Forelimb muscle (tissue), 1 donor: ENCODE measurements around the gene RAET1L. TPM values are rescaled to one million over a fixed set of nuclear protein-coding genes. Genes with fewer than 3 reads are reported as not detected.
A peak's percentile ranks its signal among the peaks of the same experiment; 100 is the strongest.
"Not testable (repeated sequence)": the region's sequence is repeated elsewhere in the genome, so short reads cannot be mapped to it uniquely, and the experiment has no call there.

ENCODE experiments used
- DNase-seq: peaks from one replicate; pipeline ENCODE4 v3.0.0-alpha.2; 2013; ENCODE audit warnings: low read depth
- polyA plus RNA-seq: library from polyadenylated mRNA; unstranded; fragments of 120-200 nt; gene quantifications from one replicate; pipeline ENCODE4 v1.2.1, GENCODE V29; 2013; ENCODE audit not compliant: insufficient read length

Gene RAET1L
- not detected for polyA plus RNA-seq

GRCh38 chr6:150025201-150025917 is at the start of gene RAET1L:
TSS of gene RAET1L (minus strand) at chr6:150025532. CDS start at chr6:150025471, 61 bp downstream.
- no peak for DNase-seq

- no peak for DNase-seq
Observed at GRCh38 chr6:150075034-150075421, 49.7 kb upstream of the RAET1L start.

DNA sequence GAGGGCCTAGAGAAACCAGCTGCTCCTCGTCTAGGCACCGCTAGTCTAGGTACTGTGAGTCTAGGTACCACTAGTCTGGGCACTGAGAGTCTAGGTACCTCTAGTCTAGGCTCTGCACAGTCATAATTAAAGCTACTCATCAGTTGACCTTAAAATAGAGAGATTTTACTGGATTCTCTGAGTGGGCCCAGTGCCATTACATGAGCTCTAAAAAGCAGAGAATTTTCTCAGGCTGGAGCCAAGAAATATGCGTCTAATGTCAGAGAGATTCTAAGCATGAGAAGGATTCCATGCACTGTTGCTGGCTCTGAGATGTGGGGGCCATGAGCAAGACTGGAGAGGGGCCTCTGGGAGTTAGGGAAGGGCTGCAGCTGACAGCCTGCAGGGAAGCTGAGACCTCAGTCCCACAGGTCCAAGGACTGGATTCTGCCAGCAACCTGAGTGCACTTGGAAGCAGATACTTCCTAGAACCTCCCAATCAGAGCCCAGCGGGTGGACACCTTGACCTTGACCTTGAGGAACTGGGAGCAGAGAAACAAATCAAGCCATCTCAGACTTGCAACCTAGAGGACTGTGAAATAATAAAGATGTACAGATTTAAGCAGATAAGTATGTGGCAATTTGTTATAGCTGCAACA is 49.2 kb upstream of the RAET1L start:
- not testable (repeated sequence) for DNase-seq

- DNase-seq, result no peak
Observed at GRCh38 chr6:150072201-150072600, 46.9 kb upstream of the RAET1L start.

DNA sequence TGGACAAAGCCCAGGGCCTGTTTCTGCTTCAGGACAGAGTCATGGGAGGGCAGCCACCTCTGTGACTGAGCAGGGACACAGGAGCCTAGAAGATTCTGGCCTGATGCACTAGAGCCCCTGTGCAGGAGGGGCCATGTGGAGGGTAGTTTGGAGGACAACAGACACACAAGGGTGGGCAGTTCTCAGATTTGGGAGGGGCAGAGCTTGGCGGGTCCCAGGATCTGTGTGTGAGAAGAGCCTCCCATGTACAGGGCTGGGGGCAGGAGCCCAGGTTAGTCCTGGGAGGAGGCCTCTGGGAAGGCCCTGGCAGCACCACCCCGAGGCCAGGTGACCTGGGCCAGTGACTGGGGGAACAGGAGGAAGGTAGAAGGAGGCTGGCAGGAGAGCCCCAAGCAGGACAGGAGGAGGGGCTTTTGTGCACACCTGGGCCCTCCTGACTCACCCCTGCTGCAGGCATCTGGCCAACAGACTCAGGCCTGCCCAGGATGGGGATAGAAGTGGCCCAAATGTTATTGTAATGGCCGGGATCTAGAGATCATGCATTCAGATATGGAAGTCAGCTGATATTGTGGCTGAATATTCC is 45.0 kb upstream of the RAET1L start:
- no peak for DNase-seq

DNA sequence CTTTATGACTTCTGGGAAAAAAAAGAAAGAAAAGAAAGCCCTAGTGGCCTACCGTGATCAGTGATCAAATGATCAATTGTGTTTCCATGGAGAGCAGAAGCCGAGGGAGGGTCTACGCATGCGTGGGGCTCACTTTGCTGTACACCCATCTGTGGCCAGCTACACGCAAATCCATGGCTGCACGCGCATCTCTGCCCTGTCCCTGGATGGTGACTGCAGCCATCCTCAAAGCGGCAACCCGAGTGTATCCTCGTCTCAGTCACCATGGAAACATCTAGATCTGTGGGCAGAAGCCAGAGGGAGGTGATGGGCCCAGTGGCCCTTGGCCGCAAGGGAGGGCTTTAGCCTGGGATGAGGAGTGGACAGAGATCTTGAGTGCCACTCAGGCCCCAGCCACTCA is 44.4 kb upstream of the RAET1L start:
- no peak for DNase-seq

DNA sequence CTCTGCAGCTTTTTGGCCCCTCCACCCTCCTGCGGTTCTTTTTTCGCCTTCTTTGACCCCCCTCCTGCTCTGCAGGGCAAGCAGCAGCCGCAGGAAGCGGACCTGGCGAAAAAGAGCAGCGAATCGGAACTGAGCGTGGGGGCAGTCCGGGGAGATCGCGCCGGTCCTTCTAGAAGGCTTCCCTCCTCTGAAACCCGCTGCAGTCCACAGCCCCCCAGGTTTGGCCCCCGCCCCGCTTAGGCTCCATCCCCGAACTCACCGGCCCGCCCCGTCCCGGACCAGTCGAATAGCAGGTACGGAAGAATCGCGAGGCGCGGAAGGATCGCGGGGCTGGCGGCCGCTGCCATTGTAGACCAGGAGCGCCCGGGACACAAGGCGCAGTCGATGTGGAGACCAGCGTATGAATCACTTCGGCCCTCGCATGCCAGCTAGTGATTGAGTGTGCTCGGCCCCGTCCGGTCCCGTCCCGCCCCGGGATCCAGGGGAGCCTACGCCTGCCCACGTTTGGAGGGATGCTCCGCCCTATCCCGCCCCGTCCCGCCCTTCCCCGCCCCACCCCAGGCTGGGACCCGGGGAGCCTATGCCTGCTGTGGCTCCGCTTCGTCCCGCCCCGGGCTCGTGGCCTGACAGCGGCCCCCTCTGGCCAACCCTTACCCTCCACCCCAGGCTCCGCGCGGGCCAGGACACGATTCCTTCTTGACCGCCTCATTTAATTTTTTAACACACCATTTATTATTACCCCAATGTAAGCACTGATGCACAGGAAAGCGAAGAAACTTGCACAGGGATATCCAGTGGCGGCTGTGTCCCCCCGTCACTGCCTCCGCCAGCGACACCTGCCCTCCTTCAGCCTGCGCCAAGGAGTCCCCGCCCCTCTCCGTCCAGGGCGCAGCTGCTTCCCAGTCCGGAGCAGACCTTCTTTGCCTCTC is 43.7 kb upstream of the RAET1L start, which contains the start of gene ULBP3:
Gene ULBP3 (minus strand): TSS at position 402 of the 929 bp plus-strand sequence. CDS start 55 bp downstream, at position 347.
- DNase-seq, result peak; percentile 19

GRCh38 chr6:150068151-150068550 is 42.8 kb upstream of the RAET1L start:
- no peak for DNase-seq

DNA sequence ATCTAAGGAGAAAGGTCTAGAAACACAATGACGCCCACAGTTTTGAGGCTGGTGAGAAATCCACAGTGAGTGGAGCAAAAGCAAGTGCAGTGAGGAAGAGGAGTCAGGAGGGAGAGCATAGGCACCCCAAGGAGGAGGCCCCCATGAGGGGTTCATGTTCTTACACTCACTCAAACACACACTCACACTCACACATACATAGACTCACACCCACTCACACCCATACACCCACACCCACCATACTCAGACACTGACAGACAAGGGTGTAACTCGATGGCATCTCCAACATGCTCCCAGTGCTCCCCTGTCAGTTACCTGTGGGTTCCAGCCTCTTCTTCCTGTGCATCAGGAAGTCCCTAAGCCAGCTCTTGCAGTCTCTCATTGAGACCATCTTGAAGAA is 39.8 kb upstream of the RAET1L start:
- no peak for DNase-seq

- no peak for DNase-seq
Observed at GRCh38 chr6:150063640-150064039, 38.3 kb upstream of the RAET1L start.

GRCh38 chr6:150059973-150060372 is 34.6 kb upstream of the RAET1L start:
- DNase-seq, result not testable (repeated sequence)

DNA sequence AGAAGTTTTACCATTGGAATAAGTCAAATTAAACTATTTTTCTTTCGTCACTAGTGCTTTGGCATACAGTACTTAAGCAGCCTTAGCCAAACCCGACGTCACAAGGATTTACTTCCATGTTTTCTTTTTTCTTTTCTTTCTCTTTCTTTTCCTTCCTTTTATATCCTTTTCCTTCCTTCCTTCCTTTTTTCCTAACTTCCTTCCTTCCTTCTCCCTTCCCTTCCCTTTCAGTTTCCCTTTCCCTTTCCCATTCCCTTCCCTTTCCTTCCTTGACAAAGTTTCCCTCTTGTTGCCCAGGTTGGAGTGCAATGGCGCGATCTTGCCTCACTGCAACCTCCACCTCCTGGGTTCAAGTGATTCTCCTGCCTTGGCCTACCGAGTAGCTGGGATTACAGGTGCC is 33.7 kb upstream of the RAET1L start:
- no peak for DNase-seq

DNA sequence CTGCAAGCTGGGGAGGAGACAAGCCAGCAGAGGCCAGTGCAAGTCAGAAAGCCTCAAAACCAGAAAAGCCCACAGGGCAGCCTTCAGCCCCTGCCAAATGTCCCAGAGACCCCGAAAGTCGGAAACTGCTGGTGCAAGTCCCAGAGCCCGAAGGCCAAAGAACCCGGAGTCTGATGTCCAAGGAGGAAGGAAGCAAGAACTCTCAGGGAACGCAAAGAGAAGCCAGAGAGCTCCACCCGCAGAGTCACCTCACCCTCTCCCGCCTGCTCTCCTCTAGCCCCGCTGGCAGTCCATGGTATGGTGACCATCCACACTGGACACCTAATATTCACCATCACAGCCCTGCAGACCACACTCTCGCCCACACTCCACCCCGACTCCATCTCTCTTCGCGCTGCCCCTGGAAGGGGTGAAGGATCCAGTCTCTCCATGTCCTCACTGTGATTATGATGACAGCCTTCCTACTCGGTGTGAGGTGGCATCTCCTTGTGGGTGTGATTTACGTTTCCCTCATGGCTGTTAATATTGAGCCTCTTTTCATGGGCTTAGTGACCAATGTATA is 33.0 kb upstream of the RAET1L start:
- no peak for DNase-seq

DNA sequence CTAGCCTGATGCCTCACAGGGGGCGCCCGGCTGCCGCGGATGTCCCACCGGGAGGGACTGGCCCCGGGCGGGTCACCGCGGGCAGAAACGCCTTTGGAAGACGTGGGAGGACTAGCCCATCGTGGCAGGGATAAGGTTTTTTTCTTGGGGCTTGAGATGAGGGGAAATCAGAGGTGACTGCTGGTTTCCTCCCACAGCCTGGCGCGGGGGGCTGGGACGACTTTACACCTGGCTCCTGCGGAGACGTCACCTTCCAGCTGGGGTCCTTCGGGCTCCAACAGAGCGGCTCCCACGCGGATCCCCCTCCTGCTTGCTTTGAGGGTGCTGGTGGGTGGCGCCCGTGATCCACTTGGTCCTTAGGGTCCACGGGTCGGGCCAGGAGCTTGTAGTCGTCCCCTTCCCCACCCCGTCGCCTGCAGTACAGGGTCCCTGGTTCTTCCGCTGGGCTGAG is 32.2 kb upstream of the RAET1L start:
- DNase-seq, result no peak

GRCh38 chr6:150056916-150057315 is 31.6 kb upstream of the RAET1L start:
- no peak for DNase-seq

DNA sequence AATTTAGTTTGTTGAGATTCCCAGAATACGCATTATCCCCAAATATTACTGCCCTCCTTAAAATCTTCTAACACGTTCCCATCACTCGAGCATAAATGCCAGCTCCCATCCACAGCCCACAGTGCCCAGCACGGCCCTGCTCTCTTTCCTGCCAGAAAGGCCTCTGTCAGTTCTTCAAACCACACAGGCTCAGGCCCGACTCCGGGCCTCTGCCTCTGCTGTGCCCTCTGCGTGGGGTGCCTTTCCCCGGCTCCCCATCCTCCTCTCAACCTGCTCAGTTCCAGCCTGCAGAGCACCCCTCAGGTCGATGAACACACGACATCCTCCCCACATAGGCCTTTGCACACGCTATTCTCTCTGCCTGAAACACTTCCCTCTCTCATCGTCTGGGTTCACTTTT is 30.8 kb upstream of the RAET1L start:
- no peak for DNase-seq

- no peak for DNase-seq
Observed at GRCh38 chr6:150055131-150055530, 29.8 kb upstream of the RAET1L start.

DNA sequence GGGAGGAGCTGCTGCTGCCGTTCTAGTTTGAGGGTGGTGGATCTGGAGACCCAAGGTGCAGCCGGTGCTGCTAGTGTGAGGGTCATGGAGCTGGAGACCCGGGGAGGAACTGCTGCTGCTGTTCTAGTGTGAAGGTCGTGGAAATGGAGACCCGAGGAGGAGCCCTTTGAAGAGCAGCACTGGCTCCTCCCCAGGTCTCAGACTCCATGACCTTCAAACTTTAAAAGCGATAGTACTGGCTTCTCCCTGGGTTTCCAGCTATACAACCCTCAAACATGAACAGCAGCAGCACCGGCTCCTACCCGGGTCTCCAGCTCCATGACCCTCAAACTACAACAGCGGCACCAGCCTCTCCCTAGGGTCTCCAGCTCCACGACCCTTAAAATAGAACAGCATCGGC is 28.1 kb upstream of the RAET1L start:
- no peak for DNase-seq

- DNase-seq, result no peak
Observed at GRCh38 chr6:150050846-150051245, 25.5 kb upstream of the RAET1L start.

GRCh38 chr6:150048099-150048498 is 22.8 kb upstream of the RAET1L start:
- DNase-seq, result no peak

- DNase-seq, result no peak
Observed at GRCh38 chr6:150046943-150047342, 21.6 kb upstream of the RAET1L start.
